ENCODE data around the gene NDUFV2. TPM values are rescaled to one million over a fixed set of nuclear protein-coding genes. Genes with fewer than 3 reads are reported as not detected.

Gene NDUFV2
- total and polyA plus RNA-seq, 2 of the 8 experiments (the other 6 are each of a cell fraction or from before 2014, with no cell fraction given), result 90.8 to 191 TPM

GRCh38 chr18:9066358-9066757 is 36.1 kb upstream of the NDUFV2 start:
- H3K23ac ChIP-seq (ENCODE audit: insufficient read length), result no peak overlapping the region
- H3K9me3 ChIP-seq (ENCODE audit: insufficient read depth in 2 of 2, low read depth in 1 of 2, low read length in 1 of 2), result no peaks in the 10 kb centered on the region
- H3K79me1 ChIP-seq (ENCODE audit: low read depth, low read length), result no peaks in the 10 kb centered on the region
- H4K5ac ChIP-seq (ENCODE audit: insufficient read length, low read depth, low read length), result no peak overlapping the region
- no peak overlapping the region for H2BK12ac ChIP-seq (ENCODE audit: low read depth, low read length)
- TF ChIP-seq CHD2 (IDR thresholded peaks at IDR 0.05; ENCODE audit: low read length) (no peak), TAF7 (optimal IDR thresholded peaks at IDR 0.05; ENCODE audit: borderline replicate concordance, low read depth, low read length) (no peak), BCL11A (IDR thresholded peaks at IDR 0.05; ENCODE audit: low read depth in 2 of 2, low read length in 2 of 2) (no peak), CREB1 (IDR thresholded peaks at IDR 0.05) (no peak), CBX5 (IDR thresholded peaks at IDR 0.05; ENCODE audit: low read depth, low read length) (no peak), GABPA (IDR thresholded peaks at IDR 0.05; ENCODE audit: borderline replicate concordance, insufficient read depth, low read length) (no peak), ATF3 (IDR thresholded peaks at IDR 0.05; ENCODE audit: insufficient read depth, low read depth, low read length) (no peak), JUND (IDR thresholded peaks at IDR 0.05; ENCODE audit: low read length) (no peak), CEBPB (IDR thresholded peaks at IDR 0.05; ENCODE audit: low read depth, low read length) (no peak)
- ChIA-PET CTCF (ENCODE audit: partially characterized antibody) (interaction anchor here (0.9 to 1.3 kb wide), 3 partner anchors 8 to 282 kb away, joined by 3 read pairs; no protein-coding TSS in a partner anchor), POLR2A (ENCODE audit: partially characterized antibody) (interaction anchor here (0.7 kb wide), 1 partner anchor 37 kb away, joined by 4 read pairs; no protein-coding TSS in a partner anchor)
- H3K4me3 ChIP-seq (ENCODE audit: extremely low read depth in 1 of 4, insufficient read depth in 2 of 4, low read depth in 3 of 4, low read length in 4 of 4), result no peak overlapping the region
- WGBS, 2 experiments (ENCODE audit: extremely low coverage in 1 of 2, insufficient coverage in 1 of 2, insufficient read length in 1 of 2, insufficient replicate concordance in 2 of 2, low coverage in 1 of 2, low lambda C conversion rate in 2 of 2, missing lambda C conversion rate in 1 of 2), result 96% methylated on average over 4 of the region's 4 CpGs; no CpG with 5 or more reads in 1 of the 2 experiments
- H4K20me1 ChIP-seq (replicated peaks in 1 of 2; ENCODE audit: control insufficient read depth in 1 of 2, insufficient read depth in 2 of 2, low read length in 2 of 2), result no peaks in the 10 kb centered on the region
- H2BK15ac ChIP-seq (ENCODE audit: low read length), result no peak overlapping the region
- H3K36me3 ChIP-seq (ENCODE audit: control insufficient read depth in 2 of 4, insufficient read depth in 4 of 4, low read length in 3 of 4), result no peaks in the 10 kb centered on the region
- H2AFZ ChIP-seq (ENCODE audit: low read length), result peak overlapping the region; percentile 60; the same call in 1 of the 2 replicates
- no peak for FAIRE-seq
- H2BK5ac ChIP-seq (ENCODE audit: low read depth, low read length), result no peak overlapping the region
- H4K91ac ChIP-seq (replicated peaks; ENCODE audit: insufficient read length, low read length), result no peak overlapping the region
- H3K4ac ChIP-seq (replicated peaks; ENCODE audit: insufficient read length, low read depth, low read length), result no peak overlapping the region
- no peak overlapping the region for H3K9ac ChIP-seq (replicated peaks in 1 of 4; ENCODE audit: extremely low read depth in 1 of 4, low read depth in 3 of 4, low read length in 3 of 4)
- H4K8ac ChIP-seq (ENCODE audit: extremely low read depth, insufficient read depth, low read length), result no peak overlapping the region
- no peak overlapping the region for H3K18ac ChIP-seq (ENCODE audit: extremely low read depth, low read length)
- H2BK120ac ChIP-seq (replicated peaks; ENCODE audit: low read depth, low read length), result no peak overlapping the region
- H3K4me1 ChIP-seq (replicated peaks in 1 of 4; ENCODE audit: control insufficient read depth in 3 of 4, insufficient read depth in 4 of 4, low read length in 3 of 4), result no peaks in the 10 kb centered on the region
- no peaks in the 10 kb centered on the region; the same call in 1 of the 2 replicates for H3K23me2 ChIP-seq (ENCODE audit: low read depth, low read length)
- H3K14ac ChIP-seq (ENCODE audit: insufficient read length), result no peak overlapping the region
- H3K79me2 ChIP-seq (ENCODE audit: control insufficient read depth in 1 of 2, insufficient read depth in 2 of 2, low read length in 2 of 2), result no peaks in the 10 kb centered on the region
- no peak overlapping the region for H2AK5ac ChIP-seq (ENCODE audit: low read depth, low read length)
- no peak for DNase-seq (ENCODE audit: low read depth in 1 of 2, low spot score in 2 of 2)
- H3K56ac ChIP-seq (replicated peaks; ENCODE audit: insufficient read length, low read depth, low read length), result no peak overlapping the region
- no peak overlapping the region for H2BK20ac ChIP-seq (ENCODE audit: low read length)
- no peak overlapping the region for H3K4me2 ChIP-seq (ENCODE audit: insufficient read depth in 1 of 2, low read depth in 2 of 2, low read length in 2 of 2)
- no peak overlapping the region for H3K27ac ChIP-seq (ENCODE audit: low read depth, low read length)
- no peaks in the 10 kb centered on the region for H3K27me3 ChIP-seq (replicated peaks in 1 of 4; ENCODE audit: control insufficient read depth in 3 of 4, extremely low read depth in 1 of 4, insufficient read depth in 3 of 4, low read length in 3 of 4)
